GM12801 (cell line): ENCODE results near the gene CALR.

Source experiments
- TF ChIP-seq, protein P1 (sequence below): IDR thresholded peaks from one replicate; pipeline ENCODE4 v1.5.1; 2011; ENCODE audit warnings: control low read depth; ENCODE audit not compliant: insufficient read length; ENCODE audit errors: extremely low read depth

Gene CALR

DNA sequence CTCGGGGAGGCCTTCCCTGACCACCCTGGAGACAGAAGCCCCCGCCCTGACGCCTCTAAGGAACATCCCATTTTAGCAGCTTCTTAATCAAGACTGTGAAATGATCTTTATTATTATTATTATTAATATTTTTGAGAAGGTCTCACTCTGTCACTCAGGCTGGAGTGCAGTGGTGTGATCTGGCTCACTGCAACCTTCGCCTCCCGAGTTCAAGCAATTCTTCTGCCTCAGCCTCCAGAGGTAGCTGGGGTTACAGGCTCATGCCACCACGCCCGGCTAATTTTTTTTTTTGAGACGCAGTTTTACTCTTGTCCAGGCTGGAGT is 27.4 kb downstream of the CALR start:
- TF ChIP-seq, protein P1, sequence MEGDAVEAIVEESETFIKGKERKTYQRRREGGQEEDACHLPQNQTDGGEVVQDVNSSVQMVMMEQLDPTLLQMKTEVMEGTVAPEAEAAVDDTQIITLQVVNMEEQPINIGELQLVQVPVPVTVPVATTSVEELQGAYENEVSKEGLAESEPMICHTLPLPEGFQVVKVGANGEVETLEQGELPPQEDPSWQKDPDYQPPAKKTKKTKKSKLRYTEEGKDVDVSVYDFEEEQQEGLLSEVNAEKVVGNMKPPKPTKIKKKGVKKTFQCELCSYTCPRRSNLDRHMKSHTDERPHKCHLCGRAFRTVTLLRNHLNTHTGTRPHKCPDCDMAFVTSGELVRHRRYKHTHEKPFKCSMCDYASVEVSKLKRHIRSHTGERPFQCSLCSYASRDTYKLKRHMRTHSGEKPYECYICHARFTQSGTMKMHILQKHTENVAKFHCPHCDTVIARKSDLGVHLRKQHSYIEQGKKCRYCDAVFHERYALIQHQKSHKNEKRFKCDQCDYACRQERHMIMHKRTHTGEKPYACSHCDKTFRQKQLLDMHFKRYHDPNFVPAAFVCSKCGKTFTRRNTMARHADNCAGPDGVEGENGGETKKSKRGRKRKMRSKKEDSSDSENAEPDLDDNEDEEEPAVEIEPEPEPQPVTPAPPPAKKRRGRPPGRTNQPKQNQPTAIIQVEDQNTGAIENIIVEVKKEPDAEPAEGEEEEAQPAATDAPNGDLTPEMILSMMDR: no peak

DNA sequence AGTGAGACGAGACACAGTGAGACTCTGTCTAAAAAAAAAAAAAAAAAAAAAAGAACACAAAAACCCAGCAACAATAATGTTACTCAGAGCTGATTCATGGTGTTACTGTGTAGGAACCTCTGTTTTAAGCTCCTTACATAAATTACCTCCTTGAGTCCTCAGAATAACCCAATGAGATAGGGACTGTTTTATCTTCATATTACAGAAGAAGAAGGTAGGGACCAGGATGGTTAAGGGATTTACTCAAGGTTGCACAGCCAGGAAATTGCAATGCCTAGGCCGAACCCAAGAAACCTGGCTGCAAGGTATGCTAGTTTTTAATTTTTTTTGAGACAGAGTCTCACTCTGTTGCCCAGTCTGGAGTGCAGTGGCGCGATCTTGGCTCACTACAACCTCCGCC is 29.5 kb downstream of the CALR start:
- TF ChIP-seq, protein P1: no peak

DNA sequence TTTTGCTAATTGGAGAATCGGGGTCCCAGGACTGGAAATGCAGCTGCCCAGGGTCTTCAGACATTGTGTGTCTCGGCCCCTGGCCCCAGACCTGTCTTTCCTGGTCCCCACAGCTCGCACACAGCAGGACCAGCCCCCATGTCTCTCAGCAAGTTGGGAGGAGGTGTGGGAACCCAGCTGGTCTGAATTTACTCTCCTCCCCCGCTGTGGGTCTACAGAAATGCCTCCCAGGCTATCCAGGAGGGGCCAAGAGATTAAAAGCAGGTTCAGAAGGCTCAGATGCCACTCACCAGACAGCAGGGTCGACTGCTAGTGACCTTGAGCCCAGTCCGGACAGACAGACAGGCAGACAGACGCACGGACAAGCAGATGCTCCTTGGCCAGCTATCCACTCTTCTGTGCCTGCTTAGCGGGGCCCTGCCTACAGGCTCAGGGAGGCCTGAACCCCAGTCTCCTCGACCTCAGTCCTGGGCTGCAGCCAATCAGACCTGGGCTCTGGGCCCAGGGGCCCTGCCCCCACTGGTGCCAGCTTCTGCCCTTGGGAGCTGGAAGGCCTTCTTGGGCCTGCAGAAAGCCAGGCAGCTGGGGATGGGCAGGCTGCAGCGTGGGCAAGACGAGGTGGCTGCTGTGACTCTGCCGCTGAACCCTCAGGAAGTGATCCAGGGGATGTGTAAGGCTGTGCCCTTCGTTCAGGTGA is 31.0 kb downstream of the CALR start, which contains the start of gene DAND5:
TSS of gene DAND5 (plus strand) at position 285 of the 697 bp plus-strand sequence. CDS start at position 370, 85 bp downstream.
- TF ChIP-seq, protein P1: no peak

DNA sequence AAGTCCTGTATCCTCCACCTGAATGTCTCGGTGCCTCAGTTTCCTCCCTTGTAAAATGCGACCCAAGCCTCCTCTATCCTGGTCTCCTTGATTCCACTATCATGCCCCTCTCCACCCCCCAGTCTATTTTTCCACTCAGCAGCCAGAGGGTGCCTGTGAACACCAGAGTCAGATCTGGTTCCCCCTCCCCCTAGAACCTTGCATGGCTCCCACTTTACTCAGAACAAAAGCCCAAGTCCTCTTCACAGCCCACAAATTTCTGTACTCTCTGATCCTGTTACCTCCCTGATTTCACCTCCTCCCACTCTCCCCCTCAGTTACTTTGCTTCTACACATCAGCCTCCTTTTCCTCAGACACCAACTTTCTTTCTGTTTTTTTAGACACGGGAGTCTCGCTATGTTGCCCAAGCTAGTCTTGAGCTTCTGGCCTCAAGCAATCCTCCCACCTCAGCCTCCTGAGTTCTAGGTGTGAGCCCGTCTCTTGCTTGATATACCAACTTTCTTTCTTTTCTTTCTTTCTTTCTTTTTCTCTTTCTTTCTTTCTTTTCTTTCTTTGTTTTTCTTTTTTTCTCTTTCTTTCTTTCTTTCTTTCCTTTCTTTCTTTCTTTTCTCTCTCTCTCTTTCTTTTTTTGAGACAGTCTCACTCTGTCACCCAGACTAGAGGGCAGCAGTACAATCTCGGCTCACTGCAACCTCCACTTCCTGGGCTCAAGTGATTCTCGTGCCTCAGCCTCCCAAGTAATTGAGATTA is 31.8 kb downstream of the CALR start:
- TF ChIP-seq, protein P1: no peak

DNA sequence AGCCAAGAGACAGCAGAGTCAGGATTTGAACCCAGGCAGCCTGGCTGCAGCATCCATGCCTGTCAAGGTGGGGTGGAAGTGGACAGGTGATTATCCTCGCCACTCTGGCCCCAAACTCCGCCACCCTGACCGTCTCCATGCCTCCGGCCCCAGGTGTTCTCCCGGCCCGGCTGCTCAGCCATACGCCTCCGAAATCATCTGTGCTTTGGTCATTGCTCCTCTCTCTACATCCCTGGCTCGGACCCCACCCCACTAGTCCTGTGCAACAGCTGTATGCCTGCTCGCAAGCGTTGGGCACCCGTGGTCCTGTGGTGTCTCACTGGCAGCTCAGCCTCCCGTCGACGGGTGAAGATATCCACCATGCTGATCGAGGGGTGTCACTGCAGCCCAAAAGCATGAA is 34.8 kb downstream of the CALR start:
- TF ChIP-seq, protein P1: no peak

DNA sequence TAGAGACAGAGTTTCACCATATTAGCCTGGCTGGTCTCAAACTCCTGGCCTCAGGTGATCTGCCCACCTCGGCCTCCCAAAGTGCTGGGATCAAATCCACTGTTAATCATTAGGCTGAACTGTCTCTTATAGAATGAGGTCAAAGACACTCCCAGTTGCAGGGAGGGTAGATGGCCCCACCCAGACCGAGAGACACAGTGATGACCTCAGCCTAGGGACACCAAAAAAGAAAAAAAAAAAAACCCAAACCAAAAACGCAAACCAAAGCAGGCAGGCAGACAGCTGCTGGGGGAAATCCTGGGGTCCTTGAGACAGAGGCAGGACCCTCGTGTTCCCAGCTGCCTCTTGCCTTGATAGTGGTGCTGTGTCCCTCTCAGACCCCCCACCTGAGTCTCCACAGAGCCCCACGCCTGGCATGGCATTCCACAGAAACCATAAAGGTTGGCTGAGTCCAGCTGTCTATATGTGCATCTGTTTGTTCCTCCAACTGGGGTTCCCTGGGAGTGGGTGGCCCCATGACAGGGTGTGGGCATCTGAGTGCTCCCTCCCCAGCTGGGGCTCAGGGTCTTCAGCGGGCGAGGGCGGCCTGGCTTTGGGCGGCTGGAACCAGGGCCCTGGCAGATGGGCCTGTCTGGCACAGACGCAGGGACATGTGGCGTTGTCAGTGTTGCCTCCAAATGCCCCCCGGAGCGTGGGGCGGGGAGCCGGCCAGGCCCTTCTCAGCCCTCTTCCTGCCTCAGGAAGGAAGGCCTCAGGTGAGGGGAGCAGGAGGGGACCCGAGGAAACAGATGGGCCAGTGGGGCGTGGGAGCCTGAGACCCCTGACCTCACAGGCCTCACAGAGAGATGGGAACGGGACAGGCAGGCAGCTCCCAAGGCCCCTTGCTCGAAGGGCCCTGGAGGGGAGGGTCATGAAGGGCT is 36.2 kb downstream of the CALR start:
- TF ChIP-seq, protein P1: no peak

DNA sequence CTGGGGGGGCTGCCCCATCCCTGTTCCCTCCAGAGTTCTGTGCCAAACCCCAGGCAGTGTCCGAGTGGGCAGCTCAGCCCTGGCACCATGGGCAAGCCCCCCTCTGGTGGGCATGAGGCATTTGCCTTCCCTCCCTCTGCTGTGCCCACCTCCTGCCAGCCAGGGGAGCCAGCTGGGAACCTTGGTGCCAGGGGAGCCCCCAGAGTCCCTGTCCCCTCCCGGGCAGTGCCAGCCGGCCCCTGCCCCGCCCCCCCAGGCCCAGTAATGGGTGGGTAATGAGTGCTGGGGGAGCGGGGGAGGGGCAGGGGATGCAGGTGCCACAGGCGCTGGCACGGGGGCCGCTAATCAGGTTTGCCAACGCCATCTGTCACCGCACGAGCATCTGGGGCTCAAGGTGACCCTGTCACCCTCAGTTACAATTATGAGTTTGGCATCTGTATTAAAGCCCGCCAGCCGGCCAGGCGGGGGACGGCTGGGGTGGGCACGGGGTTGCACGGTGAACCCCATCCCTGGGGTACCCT is 36.9 kb downstream of the CALR start:
- TF ChIP-seq, protein P1: no peak
